GM18867 (cell line): ENCODE results near the gene ZBTB20.

Source experiments
- ATAC-seq: cut with Tn5 transposase; IDR thresholded peaks from one replicate; pipeline ENCODE4 v1.9.1; 2021; ENCODE audit warnings: mild to moderate bottlenecking, moderate library complexity; ENCODE audit not compliant: unreplicated experiment

Gene ZBTB20

GRCh38 chr3:115038817-115039216, 108.3 kb downstream of the ZBTB20 start:
- no peak for ATAC-seq

- ATAC-seq = peak; percentile 67
Observed at GRCh38 chr3:115022835-115023398, 124.2 kb downstream of the ZBTB20 start.

GRCh38 chr3:115022199-115022598, 124.9 kb downstream of the ZBTB20 start:
- ATAC-seq = no peak

DNA sequence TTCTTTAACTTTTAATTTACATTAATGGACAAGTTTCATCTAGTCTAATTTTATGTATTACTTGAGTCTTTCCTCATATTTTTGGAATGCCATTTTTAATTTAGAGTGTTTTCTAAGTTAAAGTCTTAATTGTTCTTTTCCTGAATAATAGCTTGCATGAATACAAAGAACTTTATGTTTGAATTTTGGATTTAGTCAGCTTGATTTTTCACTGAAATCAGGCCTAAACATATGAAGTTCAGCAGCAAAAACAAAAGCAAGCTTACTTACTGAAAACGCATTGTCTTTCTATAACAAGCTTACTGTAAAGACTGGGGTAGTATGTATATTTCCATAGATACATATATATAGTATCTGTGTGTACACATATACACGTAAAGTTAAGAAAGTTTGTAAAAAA, 126.0 kb downstream of the ZBTB20 start:
- no peak for ATAC-seq

GRCh38 chr3:115019900-115020299, 127.2 kb downstream of the ZBTB20 start:
- no peak for ATAC-seq

DNA sequence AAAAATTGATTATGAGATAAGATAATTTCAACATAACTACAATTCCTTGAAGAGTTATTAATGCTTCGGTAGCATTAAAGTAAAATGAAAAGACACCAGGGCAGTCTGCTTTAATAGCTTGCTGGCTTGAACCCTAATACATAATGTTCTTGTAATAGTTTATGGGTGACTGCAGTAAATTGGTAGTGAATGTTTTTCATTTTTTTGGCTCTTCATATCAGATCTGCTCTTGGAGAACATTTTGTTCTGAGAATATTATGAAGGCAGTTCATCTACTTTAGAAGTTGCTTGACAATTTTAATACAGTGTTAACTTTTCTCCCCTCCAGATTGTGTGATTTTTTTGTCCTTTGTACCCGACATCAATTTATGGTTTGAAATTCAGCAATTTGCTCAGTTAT, 128.4 kb downstream of the ZBTB20 start:
- ATAC-seq = no peak

DNA sequence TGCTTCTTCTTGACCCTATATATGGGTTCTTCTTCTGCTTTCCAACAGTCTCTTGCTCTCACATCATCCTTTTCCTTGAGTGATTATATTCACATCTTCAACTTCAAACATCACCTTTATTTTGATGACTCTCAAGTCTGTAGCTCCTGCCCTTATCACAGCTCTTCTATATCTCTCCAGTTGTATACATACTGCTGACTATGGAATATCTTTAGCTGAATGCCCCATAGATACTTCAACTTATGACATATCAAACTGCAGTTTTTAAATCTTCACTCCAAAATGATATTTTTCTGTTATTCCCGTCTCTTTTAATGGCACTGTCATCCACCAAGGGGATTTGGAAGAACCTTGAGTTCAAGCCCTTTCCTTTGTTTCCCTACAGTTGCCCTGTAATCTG, 139.1 kb downstream of the ZBTB20 start:
- ATAC-seq = no peak

DNA sequence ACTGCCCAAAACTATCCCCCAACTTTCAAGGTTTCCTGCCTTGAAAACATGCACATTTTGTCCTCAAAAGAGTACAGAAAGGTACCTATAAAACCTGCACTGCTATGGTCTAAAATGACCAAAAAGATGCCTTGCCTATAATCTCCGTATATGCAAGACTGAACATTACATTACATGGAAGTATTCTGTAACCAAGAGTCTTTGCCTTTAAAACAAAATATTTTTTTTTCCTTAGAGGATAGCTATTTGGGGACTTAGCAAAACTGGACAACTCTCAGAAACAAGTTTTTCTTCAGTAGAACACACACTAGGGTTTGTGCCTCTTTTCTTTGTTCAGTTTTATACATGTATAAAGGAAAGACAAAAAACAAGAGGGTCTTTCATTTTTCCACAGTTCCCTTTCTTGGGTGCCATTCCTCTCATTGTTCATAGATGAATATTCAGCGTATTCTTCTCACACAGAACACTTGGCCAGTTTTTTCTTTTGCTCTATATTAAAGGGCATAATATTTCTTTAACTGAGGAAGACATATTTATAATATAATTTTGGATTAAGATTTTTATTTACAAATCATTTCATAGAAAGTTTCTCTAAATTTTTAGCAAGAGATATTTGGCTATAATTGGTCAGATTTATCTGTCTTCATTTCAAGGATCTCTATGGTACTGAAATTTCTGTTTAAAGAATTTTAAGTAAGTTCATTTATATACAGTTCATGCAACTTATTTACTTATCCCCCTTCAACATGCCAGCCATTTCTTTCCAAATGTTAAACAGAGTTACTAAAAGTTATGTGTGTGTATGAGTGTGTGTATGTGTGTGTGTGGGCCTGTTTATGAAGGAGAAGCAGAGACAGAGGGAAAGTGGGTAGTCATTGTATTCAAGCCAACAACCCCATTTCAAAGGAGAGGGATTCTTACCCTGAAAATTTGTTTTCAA, 142.6 kb downstream of the ZBTB20 start:
- ATAC-seq = no peak

GRCh38 chr3:114998971-114999579, 148.0 kb downstream of the ZBTB20 start:
- no peak for ATAC-seq

DNA sequence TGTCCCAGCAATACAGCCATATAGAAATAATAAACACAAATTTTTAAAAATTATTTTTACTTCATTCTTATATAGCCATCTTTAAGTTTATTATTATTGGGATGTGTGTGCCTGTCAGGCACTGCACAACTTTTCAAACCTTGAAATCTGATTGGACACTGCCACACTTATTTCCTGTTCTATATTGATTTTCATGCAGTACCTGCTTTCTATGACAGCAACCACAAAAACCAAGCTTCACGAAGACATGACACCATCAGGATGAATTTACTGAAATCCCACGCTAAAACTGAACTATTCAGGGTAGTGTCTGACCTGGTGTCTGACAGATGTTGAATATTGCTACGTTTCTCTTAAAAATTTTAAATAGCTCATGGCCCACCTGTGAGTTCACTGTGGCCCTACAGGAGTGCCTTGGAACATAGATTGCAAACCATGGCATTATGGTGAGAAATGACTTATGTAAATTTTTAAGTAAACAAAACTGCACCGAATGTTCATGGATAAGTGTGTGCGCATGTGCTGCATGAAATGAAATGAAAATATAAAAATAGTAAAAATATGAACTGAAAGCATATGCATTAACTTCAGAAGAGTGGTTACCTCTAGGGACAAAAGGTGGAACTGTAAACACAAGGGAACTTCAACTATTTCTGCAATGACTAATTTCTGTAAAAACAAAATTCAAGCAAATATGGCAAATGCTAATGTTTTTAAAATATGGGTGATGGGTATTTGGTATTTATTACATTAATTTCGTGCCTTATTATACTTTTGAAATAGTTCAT, 152.3 kb downstream of the ZBTB20 start:
- no peak for ATAC-seq

GRCh38 chr3:114985776-114986175, 161.3 kb downstream of the ZBTB20 start:
- no peak for ATAC-seq

- ATAC-seq = no peak
Observed at GRCh38 chr3:114983248-114983647, 163.8 kb downstream of the ZBTB20 start.

- ATAC-seq = peak; percentile 97
Observed at GRCh38 chr3:114974387-114974786, 172.7 kb downstream of the ZBTB20 start.

GRCh38 chr3:114973536-114973935, 173.6 kb downstream of the ZBTB20 start:
- no peak for ATAC-seq

DNA sequence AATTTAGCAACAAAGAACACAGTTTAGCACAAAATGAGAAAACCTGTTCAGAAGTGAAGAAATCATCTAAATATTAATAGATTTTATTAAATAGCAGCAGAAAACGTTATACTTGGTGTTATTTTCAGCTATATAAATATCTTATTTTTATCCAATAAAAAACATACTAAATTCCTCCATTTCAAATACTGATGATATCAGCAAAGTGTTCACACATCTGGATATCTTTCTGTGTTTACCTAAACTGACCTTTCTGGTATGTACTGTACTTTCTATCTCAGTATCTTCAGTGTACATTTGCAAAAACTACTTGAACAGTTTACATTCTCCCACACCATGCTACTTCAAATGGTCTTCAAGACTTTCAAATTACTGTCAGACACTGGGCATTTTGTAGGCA, 179.9 kb downstream of the ZBTB20 start:
- ATAC-seq = no peak

DNA sequence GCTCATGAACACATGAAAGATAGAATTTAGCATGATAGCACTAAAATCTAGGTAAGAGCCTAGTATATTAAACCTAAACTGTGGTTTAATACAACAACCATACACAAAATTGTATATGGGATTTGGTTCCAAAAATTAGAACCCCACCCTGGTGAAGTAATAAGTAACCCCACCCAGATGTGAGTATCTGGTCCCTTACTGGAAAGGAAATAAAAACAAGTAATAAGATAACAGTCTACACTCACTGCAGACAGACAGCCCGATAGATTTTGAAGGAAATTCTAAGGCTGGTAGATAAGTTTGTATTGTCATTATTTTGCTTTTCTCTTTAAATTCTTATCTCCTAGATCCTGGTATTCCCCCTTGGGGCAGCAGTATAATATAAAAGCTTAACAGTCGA, 184.9 kb downstream of the ZBTB20 start:
- no peak for ATAC-seq

- ATAC-seq = no peak
Observed at GRCh38 chr3:114958930-114959329, 188.2 kb downstream of the ZBTB20 start.

GRCh38 chr3:114953800-114954199, 193.3 kb downstream of the ZBTB20 start:
- ATAC-seq = no peak

- ATAC-seq = no peak
Observed at GRCh38 chr3:114953215-114953799, 193.8 kb downstream of the ZBTB20 start.

- ATAC-seq = no peak
Observed at GRCh38 chr3:114942773-114943172, 204.3 kb downstream of the ZBTB20 start.
